Activated CD4-positive, alpha-beta T cell treated with anti-CD3 and anti-CD28 coated beads, Interleukin-2, amount 10 ng/mL, durations not matched to agents 7 days and 5 days (primary cell): ENCODE data around the gene DLGAP1. TPM values are rescaled to one million over a fixed set of nuclear protein-coding genes. Genes with fewer than 3 reads are reported as not detected.

Experiments
- CTCF ChIA-PET: fragments of 350-600 bp; sonication (Branson Sonifier 250); formaldehyde crosslinking; loops from one replicate; lab custom pipeline; 2021; ENCODE audit warnings: antibody characterized with exemption; lab: Charles Lee
- POLR2A ChIA-PET: fragments of 350-600 bp; sonication (Branson Sonifier 250); formaldehyde crosslinking; loops from one replicate; lab custom pipeline; 2021; ENCODE audit warnings: antibody characterized with exemption; lab: Charles Lee
- DNase-seq: peaks from one replicate; pipeline ENCODE4 v3.0.0-alpha.2; 2020
- H3K27ac Mint-ChIP-seq: one replicate; pipeline ENCODE4 v1.8.0; 2021; ENCODE audit warnings: mild to moderate bottlenecking, moderate library complexity, mixed read lengths
- H3K27me3 Mint-ChIP-seq: one replicate; pipeline ENCODE4 v1.8.0; 2021; ENCODE audit warnings: mixed read lengths
- H3K36me3 Mint-ChIP-seq: one replicate; pipeline ENCODE4 v1.8.0; 2021; ENCODE audit warnings: low read depth, mixed read lengths
- H3K4me1 Mint-ChIP-seq: one replicate; pipeline ENCODE4 v1.8.0; 2021; ENCODE audit warnings: mixed read lengths
- H3K4me3 Mint-ChIP-seq: one replicate; pipeline ENCODE4 v1.8.0; 2021; ENCODE audit warnings: mild to moderate bottlenecking, moderate library complexity, mixed read lengths
- H3K9me3 Mint-ChIP-seq: one replicate; pipeline ENCODE4 v1.8.0; 2021; ENCODE audit warnings: mixed read lengths
- total RNA-seq, 2 experiments: library from RNA; stranded (reverse); gene quantifications; one replicate each; pipeline ENCODE4 v1.2.3, GENCODE V29; 2021

The DLGAP1 gene
- total RNA-seq, 2 experiments from 2014 or later: 0.10 TPM; not detected in 1

GRCh38 chr18:3931013-3931315 is 524.1 kb downstream of the DLGAP1 start:
- POLR2A ChIA-PET: no interaction called here
- no peak overlapping the region for H3K4me3 Mint-ChIP-seq
- no peaks in the 10 kb centered on the region for H3K9me3 Mint-ChIP-seq
- H3K27ac Mint-ChIP-seq: no peak overlapping the region
- DNase-seq: no peak
- H3K36me3 Mint-ChIP-seq: no peaks in the 10 kb centered on the region
- H3K27me3 Mint-ChIP-seq: peaks cover 2% of the 10 kb centered on the region
- CTCF ChIA-PET: no interaction called here
- no peaks in the 10 kb centered on the region for H3K4me1 Mint-ChIP-seq

GRCh38 chr18:3930126-3931012 is 524.7 kb downstream of the DLGAP1 start:
- POLR2A ChIA-PET: no interaction called here
- DNase-seq: no peak
- H3K4me3 Mint-ChIP-seq: no peak overlapping the region
- no peak overlapping the region for H3K27ac Mint-ChIP-seq
- H3K4me1 Mint-ChIP-seq: no peaks in the 10 kb centered on the region
- H3K36me3 Mint-ChIP-seq: no peaks in the 10 kb centered on the region
- CTCF ChIA-PET: no interaction called here
- no peaks in the 10 kb centered on the region for H3K9me3 Mint-ChIP-seq
- H3K27me3 Mint-ChIP-seq: peaks cover 2% of the 10 kb centered on the region

DNA sequence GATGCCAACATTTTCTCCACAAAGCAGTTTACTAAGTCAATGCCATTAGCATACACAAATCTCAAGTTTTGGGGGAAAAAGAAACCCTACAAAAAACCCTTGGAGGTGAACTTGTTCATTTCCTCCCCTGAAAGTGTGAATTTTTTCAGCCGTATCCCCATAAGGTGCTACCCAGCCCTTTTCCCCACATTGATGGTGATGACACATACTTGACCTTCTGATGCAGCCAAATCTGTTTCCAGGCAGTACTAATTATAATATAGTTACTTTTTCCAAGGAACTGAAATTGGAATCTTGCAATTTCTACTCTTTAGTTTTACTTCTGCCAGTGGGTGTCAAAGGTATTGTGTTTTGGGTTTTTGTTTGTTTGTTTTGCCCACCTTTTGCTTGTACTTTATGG is 530.7 kb downstream of the DLGAP1 start:
- Mint-ChIP-seq H3K4me3 (no peak overlapping the region), H3K27me3 (peaks cover 2% of the 10 kb centered on the region), H3K4me1 (no peaks in the 10 kb centered on the region), H3K36me3 (no peaks in the 10 kb centered on the region), H3K27ac (no peak overlapping the region), H3K9me3 (no peaks in the 10 kb centered on the region)
- POLR2A ChIA-PET: no interaction called here
- no peak for DNase-seq
- CTCF ChIA-PET: no interaction called here

DNA sequence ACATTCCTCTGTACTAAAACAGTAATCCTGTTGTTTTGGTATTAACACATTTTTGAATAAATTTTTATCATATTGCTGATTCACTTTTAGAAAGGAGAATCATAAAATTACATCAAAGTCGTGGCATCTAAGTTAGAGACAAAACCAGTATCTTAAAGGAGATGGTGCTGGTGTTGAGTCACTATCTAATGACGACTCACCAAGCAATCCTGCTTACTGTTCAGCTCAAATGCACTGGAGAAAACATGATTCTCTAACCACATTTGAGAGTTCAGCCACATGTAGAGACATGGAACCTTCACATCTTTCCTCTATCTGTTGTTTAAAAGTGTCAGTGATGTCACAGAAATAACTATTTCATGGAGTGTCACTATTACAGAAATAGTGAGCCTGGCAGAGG is 531.4 kb downstream of the DLGAP1 start:
- Mint-ChIP-seq H3K9me3 (no peaks in the 10 kb centered on the region), H3K4me1 (no peaks in the 10 kb centered on the region), H3K4me3 (no peak overlapping the region), H3K36me3 (no peaks in the 10 kb centered on the region), H3K27me3 (peaks cover 2% of the 10 kb centered on the region), H3K27ac (no peak overlapping the region)
- no peak for DNase-seq
- ChIA-PET POLR2A (no interaction called here), CTCF (no interaction called here)

DNA sequence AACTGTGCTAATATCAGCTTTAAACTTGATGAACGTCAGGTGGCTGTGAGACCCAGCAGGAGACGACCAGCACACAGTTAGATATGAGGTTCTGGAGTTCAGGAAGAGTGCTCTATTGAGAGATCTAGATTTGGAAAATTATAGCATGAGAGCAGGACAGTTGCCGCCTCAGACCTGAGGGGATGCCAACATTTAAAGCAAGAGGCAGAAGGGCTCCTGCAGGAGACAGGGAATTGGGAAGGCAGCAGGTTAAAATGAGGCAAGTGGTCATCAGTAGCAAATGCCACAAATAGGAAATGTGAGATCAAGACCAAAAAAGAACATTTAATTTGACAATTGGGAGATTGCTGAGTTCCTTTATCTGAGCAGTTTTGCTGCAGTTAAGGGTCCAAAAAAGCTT is 533.3 kb downstream of the DLGAP1 start:
- no peaks in the 10 kb centered on the region for H3K9me3 Mint-ChIP-seq
- H3K36me3 Mint-ChIP-seq: no peaks in the 10 kb centered on the region
- POLR2A ChIA-PET: no interaction called here
- no peaks in the 10 kb centered on the region for H3K4me1 Mint-ChIP-seq
- no peak for DNase-seq
- H3K27me3 Mint-ChIP-seq: peaks cover 3% of the 10 kb centered on the region
- H3K27ac Mint-ChIP-seq: no peak overlapping the region
- H3K4me3 Mint-ChIP-seq: no peak overlapping the region
- CTCF ChIA-PET: no interaction called here

GRCh38 chr18:3920832-3921231 is 534.3 kb downstream of the DLGAP1 start:
- DNase-seq: no peak
- Mint-ChIP-seq H3K27me3 (peaks cover 3% of the 10 kb centered on the region), H3K4me3 (no peak overlapping the region), H3K9me3 (no peaks in the 10 kb centered on the region), H3K27ac (no peak overlapping the region), H3K4me1 (no peaks in the 10 kb centered on the region), H3K36me3 (no peaks in the 10 kb centered on the region)
- CTCF ChIA-PET: no interaction called here
- POLR2A ChIA-PET: no interaction called here

DNA sequence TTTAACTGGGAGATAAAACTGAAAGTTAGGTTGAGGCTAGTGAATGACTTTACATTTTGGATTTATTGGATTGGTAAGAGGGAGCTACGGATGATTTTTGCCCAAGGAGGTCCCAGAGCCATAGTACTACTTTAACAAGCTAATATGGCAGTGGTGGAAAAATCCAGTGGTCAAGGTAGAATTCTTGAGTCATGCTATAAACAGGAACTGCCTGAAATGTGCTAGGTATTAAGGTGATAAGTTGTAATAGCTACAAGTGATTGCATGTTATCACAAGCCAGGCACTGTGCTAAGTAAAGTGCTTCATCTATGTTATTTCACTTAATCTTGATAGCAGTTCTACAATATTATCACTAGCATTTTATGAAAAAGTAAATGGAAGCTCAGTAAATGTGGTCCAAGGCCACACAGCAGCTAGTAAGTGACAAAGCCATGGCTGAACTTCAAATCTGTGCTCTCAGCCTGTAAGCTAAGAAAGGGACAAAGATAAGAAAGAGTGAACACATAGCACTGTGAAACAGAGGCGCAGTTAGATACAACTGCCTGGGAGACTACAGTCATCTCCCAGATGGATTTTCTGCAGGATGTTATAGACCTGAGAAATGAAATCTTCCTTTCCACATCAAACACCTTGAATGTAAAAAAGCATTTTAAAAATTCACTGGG is 535.6 kb downstream of the DLGAP1 start:
- Mint-ChIP-seq H3K4me1 (no peaks in the 10 kb centered on the region), H3K27me3 (peaks cover 3% of the 10 kb centered on the region), H3K27ac (no peak overlapping the region), H3K4me3 (no peak overlapping the region), H3K36me3 (no peaks in the 10 kb centered on the region), H3K9me3 (no peaks in the 10 kb centered on the region)
- ChIA-PET CTCF (interaction anchor here (1.1 kb wide), 1 partner anchor 25 kb away, joined by 5 read pairs; no protein-coding TSS in a partner anchor), POLR2A (no interaction called here)
- no peak for DNase-seq

GRCh38 chr18:3916082-3916481 is 539.0 kb downstream of the DLGAP1 start:
- ChIA-PET CTCF (no interaction called here), POLR2A (no interaction called here)
- H3K27ac Mint-ChIP-seq: no peak overlapping the region

GRCh38 chr18:3914833-3915610 is 540.1 kb downstream of the DLGAP1 start:
- H3K4me1 Mint-ChIP-seq: no peaks in the 10 kb centered on the region
- H3K36me3 Mint-ChIP-seq: no peaks in the 10 kb centered on the region
- no peak for DNase-seq
- ChIA-PET CTCF (no interaction called here), POLR2A (interaction anchor here (0.7 kb wide), 1 partner anchor 15 kb away, joined by 5 read pairs; no protein-coding TSS in a partner anchor)
- H3K27me3 Mint-ChIP-seq: peaks cover 5% of the 10 kb centered on the region
- no peak overlapping the region for H3K27ac Mint-ChIP-seq
- H3K4me3 Mint-ChIP-seq: no peak overlapping the region
- H3K9me3 Mint-ChIP-seq: no peaks in the 10 kb centered on the region

More at GRCh38 chr18:3916082-3916481, 539.0 kb downstream of the DLGAP1 start:
- Mint-ChIP-seq H3K27me3 (peaks cover 3% of the 10 kb centered on the region), H3K9me3 (no peaks in the 10 kb centered on the region), H3K4me1 (no peaks in the 10 kb centered on the region), H3K36me3 (no peaks in the 10 kb centered on the region), H3K4me3 (no peak overlapping the region)
- DNase-seq: no peak

DNA sequence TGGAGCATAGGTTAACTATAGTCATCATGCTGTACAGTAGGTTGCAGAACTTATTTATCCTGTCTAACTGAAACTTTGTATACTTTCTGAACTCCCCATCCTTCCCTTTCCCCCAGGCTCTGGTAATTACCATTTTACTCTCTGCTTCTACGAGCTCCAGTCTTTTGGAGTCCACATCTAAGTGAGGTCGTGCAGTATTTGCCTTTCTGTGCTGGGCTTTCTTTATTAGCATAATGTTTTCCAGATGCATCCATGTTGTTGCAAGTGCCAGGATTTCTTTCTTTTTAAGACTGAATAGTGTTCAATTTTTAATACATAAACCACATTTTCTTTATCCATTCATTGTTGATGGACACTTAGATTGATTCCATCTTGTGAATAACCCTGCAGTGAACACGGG is 541.0 kb downstream of the DLGAP1 start:
- H3K27ac Mint-ChIP-seq: no peak overlapping the region
- CTCF ChIA-PET: no interaction called here

DNA sequence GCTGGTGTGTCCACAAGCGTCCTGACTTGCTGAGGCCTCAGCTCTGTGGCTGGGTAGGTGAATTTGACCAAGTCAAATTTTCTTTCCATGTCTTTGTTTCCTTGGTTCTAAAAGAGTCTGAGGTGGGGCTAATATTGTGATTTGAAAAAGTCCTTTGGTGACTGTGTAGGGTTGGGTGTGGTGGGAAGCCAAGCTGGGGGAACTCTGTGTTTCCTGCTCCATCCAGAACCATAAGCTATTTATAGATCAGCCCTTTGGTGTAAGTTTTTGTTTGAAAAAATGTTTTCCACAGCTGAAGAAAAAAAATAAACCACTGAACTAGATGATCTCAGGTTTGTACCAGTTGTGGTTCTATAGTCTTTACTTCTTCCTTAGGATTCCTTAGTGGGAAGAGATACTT is 542.4 kb downstream of the DLGAP1 start:
- H3K36me3 Mint-ChIP-seq: no peaks in the 10 kb centered on the region

More for the DNA sequence above, 541.0 kb downstream of the DLGAP1 start:
- no peak for DNase-seq
- no peaks in the 10 kb centered on the region for H3K9me3 Mint-ChIP-seq
- H3K4me1 Mint-ChIP-seq: no peaks in the 10 kb centered on the region
- no peak overlapping the region for H3K4me3 Mint-ChIP-seq
- H3K27me3 Mint-ChIP-seq: peaks cover 5% of the 10 kb centered on the region
- POLR2A ChIA-PET: no interaction called here
- H3K36me3 Mint-ChIP-seq: no peaks in the 10 kb centered on the region

GRCh38 chr18:3911413-3911812 is 543.7 kb downstream of the DLGAP1 start:
- no peaks in the 10 kb centered on the region for H3K36me3 Mint-ChIP-seq
- no peak overlapping the region for H3K27ac Mint-ChIP-seq
- no peaks in the 10 kb centered on the region for H3K9me3 Mint-ChIP-seq
- no peaks in the 10 kb centered on the region for H3K4me1 Mint-ChIP-seq
- ChIA-PET POLR2A (no interaction called here), CTCF (no interaction called here)
- H3K27me3 Mint-ChIP-seq: peaks cover 2% of the 10 kb centered on the region
- DNase-seq: no peak
- no peak overlapping the region for H3K4me3 Mint-ChIP-seq

More for the DNA sequence above, 542.4 kb downstream of the DLGAP1 start:
- DNase-seq: no peak
- Mint-ChIP-seq H3K4me3 (no peak overlapping the region), H3K9me3 (no peaks in the 10 kb centered on the region), H3K27me3 (peaks cover 2% of the 10 kb centered on the region), H3K4me1 (no peaks in the 10 kb centered on the region), H3K27ac (no peak overlapping the region)
- ChIA-PET CTCF (no interaction called here), POLR2A (no interaction called here)

GRCh38 chr18:3910512-3910911 is 544.6 kb downstream of the DLGAP1 start:
- no peaks in the 10 kb centered on the region for H3K36me3 Mint-ChIP-seq
- H3K9me3 Mint-ChIP-seq: no peaks in the 10 kb centered on the region
- no peak overlapping the region for H3K27ac Mint-ChIP-seq
- no peak overlapping the region for H3K4me3 Mint-ChIP-seq
- ChIA-PET POLR2A (no interaction called here), CTCF (no interaction called here)
- H3K4me1 Mint-ChIP-seq: no peaks in the 10 kb centered on the region
- no peak for DNase-seq
- H3K27me3 Mint-ChIP-seq: peaks cover 4% of the 10 kb centered on the region
